Measurements from ENCODE around the gene LRRC8D.

GRCh38 chr1:89898150-89898549, 77.3 kb downstream of the LRRC8D start:
- TF ChIP-seq EGR1 (IDR thresholded peaks at IDR 0.05; ENCODE audit: low read depth in 2 of 2) (no peak), CTCF (IDR thresholded peaks at IDR 0.05; ENCODE audit: low read depth, low read length, missing input control) (no peak), GABPA (IDR thresholded peaks at IDR 0.05 in 1 of 2, conservative IDR thresholded peaks at IDR 0.05 in 1 of 2) (no peak), FOXA1 (IDR thresholded peaks at IDR 0.05) (no peak), YY1 (IDR thresholded peaks at IDR 0.05) (no peak), REST (IDR thresholded peaks at IDR 0.05) (no peak), RAD21 (IDR thresholded peaks at IDR 0.05) (no peak), RXRA (IDR thresholded peaks at IDR 0.05) (no peak), ATF3 (IDR thresholded peaks at IDR 0.05) (no peak)
- TF ChIP-seq, protein P1, sequence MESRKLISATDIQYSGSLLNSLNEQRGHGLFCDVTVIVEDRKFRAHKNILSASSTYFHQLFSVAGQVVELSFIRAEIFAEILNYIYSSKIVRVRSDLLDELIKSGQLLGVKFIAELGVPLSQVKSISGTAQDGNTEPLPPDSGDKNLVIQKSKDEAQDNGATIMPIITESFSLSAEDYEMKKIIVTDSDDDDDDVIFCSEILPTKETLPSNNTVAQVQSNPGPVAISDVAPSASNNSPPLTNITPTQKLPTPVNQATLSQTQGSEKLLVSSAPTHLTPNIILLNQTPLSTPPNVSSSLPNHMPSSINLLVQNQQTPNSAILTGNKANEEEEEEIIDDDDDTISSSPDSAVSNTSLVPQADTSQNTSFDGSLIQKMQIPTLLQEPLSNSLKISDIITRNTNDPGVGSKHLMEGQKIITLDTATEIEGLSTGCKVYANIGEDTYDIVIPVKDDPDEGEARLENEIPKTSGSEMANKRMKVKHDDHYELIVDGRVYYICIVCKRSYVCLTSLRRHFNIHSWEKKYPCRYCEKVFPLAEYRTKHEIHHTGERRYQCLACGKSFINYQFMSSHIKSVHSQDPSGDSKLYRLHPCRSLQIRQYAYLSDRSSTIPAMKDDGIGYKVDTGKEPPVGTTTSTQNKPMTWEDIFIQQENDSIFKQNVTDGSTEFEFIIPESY (IDR thresholded peaks at IDR 0.05), result no peak

Data from liver (tissue), 3 donors.